Astrocyte of the spinal cord (primary cell): Measurements from ENCODE around the gene TSPAN12.

Source experiments
- DNase-seq: peaks from one replicate; pipeline ENCODE4 v3.0.0; 2011; ENCODE audit warnings: low read depth, low spot score
- H3K4me3 ChIP-seq: 2 replicates; pipeline ENCODE4 v1.5.1; 2011; ENCODE audit warnings: low read depth, mild to moderate bottlenecking, low read length, moderate library complexity
- in situ Hi-C: cut with HindIII; loops from 2 replicates; pipeline ENCODE4 v1.10.0; 2017; ENCODE audit warnings: low sequenced_read_pairs
- TF ChIP-seq, protein P1 (sequence below): IDR thresholded peaks from 2 replicates; pipeline ENCODE4 v1.5.1; 2012; ENCODE audit warnings: low read depth, mild to moderate bottlenecking, low read length, inconsistent platforms

TSPAN12 gene

DNA sequence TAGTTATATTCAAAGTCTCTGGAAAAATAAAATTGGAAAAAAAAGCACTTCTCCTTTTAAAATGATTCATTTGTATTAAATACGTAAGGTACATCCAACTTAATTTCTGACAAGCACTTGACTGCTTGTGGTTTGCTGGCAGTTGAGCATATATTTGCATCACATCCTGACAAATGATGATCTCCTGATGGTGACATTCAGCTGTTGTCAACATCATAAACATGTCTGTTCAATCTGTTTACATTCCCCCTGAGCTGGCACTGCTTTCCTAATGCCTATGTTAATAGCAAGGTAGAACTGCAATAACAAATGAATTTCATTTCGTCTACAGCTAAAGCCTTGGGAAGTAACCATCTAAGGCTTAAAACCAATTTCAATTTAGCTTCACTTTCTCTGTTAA is 24.4 kb downstream of the TSPAN12 start:
- in situ Hi-C loops, result no loop called here
- TF ChIP-seq, protein P1, sequence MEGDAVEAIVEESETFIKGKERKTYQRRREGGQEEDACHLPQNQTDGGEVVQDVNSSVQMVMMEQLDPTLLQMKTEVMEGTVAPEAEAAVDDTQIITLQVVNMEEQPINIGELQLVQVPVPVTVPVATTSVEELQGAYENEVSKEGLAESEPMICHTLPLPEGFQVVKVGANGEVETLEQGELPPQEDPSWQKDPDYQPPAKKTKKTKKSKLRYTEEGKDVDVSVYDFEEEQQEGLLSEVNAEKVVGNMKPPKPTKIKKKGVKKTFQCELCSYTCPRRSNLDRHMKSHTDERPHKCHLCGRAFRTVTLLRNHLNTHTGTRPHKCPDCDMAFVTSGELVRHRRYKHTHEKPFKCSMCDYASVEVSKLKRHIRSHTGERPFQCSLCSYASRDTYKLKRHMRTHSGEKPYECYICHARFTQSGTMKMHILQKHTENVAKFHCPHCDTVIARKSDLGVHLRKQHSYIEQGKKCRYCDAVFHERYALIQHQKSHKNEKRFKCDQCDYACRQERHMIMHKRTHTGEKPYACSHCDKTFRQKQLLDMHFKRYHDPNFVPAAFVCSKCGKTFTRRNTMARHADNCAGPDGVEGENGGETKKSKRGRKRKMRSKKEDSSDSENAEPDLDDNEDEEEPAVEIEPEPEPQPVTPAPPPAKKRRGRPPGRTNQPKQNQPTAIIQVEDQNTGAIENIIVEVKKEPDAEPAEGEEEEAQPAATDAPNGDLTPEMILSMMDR, result no peak
- no peak for DNase-seq
- no peak overlapping the region for H3K4me3 ChIP-seq

DNA sequence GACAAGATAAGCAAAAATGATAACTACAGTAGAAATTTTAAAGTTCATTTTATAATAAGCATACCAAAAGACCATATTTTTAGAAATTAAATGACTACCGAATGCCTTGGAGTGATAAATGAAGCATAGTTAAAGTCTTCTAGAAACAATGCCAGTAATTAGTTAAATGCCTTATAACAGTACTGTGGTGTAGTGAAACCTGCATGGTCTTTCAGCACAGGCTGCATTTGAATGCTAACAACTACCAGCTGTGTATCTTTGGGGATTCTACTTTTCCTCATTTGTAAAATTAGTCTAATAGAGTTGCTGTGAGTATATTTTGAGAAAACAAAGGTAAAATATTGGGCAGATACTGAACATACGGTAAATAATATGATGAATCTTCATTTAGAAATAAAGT is 25.1 kb downstream of the TSPAN12 start:
- TF ChIP-seq, protein P1, result no peak
- in situ Hi-C loops, result no loop called here
- DNase-seq, result no peak
- no peak overlapping the region for H3K4me3 ChIP-seq

DNA sequence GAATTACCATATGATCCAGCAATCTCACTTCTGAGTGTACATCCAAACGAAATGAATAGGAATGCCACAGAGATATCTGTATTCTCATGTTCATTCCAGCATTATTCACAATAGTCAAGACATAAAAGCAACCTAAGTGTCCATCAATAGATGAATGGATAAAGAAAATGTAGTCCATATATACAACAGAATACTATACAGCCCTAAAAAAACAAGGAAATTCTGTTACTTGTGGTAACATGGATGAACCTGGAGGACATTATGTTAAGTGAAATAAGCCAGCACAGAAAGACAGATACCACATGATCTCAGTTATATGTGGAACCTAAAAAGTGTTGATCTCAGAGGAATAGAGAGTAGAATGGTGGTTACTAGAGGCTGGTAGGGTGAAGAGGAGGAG is 26.7 kb downstream of the TSPAN12 start:
- no peak overlapping the region for H3K4me3 ChIP-seq
- TF ChIP-seq, protein P1, result no peak
- no peak for DNase-seq
- in situ Hi-C loops, result no loop called here

DNA sequence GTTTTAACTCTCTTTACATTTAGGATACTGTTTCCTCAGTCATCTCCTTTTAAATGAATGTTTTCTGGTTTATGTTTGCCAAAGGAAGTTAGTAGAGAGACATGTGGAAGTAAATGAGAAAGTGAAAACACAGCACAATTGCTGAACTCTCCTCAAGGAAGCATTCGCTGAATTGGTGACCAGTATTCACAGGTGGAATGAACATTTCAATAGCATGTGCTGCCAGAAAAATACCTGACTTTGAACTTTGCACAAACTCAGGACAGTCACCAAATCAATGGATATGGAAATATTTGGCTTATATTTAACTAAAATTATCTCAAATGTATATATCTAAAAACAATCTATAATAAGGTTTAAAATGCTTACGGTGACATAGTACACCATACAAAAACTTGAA is 28.5 kb downstream of the TSPAN12 start:
- TF ChIP-seq, protein P1, result no peak
- no peak for DNase-seq
- in situ Hi-C loops, result no loop called here
- no peak overlapping the region for H3K4me3 ChIP-seq

DNA sequence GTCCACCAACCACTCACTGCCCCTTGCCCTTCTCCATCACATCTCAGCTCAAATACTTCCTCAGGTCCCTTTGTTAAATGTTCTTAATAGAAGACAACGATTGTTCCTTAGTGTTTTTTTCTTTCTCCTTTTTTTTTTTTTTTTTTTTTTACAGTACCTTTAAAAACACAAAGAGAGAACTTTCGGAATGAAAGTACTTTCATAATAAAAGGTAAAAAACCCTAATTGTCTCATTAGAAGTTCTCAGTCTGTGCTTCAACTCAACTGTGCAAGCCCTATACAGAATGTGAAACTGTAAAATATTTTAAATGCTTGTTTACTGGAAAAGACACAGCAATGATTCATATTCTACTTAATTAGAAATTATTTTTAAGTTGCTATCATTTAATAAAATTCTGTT is 29.4 kb downstream of the TSPAN12 start:
- TF ChIP-seq, protein P1, result no peak
- H3K4me3 ChIP-seq, result no peak overlapping the region
- in situ Hi-C loops, result no loop called here
- no peak for DNase-seq

DNA sequence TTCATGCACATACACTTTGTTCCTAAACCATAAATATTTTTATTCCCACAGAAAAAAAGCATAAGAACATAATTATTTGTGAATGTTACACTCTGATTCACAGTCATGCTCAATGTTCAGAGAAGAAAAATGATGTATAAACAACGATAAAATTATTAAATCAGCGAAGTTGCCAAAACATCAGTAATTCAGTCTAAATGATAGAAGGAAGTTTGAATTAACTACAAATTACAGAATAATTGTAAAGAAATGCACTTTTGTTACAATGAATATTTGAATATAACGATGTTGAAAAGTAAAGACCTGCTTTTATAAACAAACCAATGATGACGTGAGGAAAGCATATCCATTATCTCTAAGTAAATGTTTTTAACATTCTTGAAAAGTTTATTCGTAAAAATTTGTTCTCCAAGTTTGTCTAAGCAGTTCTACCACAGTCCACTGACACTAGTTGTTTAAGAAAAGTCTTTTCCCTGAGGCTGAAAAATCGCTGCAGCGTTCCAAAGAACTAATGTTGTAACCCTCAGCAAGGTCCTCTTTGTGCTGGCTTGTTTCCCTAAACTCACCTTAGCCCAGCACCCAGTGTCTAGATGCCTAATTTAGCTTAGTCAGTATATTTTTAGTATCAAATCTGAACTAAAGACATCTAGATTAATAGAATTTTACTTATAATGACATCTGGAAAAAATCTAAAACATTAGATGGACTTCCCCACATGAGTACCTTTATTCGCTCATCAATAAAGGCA is 30.4 kb downstream of the TSPAN12 start:
- TF ChIP-seq, protein P1, result no peak
- in situ Hi-C loops, result no loop called here
- no peak overlapping the region for H3K4me3 ChIP-seq
- DNase-seq, result no peak
